KG1 (cell line): ENCODE results near the gene VLDLR.

Experiments
- DNase-seq: peaks from one replicate; lab custom pipeline; 2025; lab: John Stamatoyannopoulos, UW

Gene VLDLR

DNA sequence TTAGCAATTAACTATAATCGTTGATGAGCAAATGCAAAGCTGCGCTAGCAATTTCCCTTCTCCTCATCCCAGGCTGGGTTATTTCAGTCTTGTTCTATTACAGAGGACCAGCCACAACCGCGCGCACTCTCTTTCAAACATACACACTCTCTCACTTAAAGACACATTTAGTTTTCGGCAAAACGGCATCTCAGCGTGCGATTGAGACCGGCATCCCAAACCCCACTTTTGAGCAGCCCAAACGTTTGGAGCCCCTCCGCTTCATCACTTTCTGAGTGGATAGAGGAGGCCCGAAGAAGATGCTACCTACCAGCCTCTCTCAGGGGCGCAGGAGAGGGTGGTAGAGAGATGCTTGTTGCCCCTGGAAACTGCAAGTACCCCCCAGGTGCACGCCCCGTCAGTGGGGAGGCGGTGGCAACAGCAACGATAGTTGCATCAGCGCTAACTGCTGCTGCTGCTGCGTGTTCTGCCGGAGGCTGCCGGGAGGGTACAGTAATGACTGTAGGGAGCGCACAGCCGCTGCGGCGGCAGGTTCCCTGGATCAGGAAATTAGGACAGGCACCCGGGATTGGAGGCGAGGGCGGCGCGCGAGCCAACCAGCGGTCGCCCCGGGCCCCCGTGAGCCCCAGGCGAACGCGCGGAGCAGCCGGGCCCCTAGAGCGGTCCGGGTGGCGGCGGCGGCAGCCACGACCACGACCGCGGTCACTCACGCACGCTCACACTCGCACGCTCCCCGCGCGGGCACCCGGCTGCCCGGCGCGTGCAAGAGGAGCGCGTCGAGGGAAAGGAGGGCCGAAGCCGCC is 467 bp upstream of the VLDLR start:
- DNase-seq = no peak

- DNase-seq = no peak
Measured at GRCh38 chr9:2622461-2623287, 1.1 kb downstream of the VLDLR start.

- no peak for DNase-seq
Measured at GRCh38 chr9:2623288-2624050, 1.9 kb downstream of the VLDLR start.

DNA sequence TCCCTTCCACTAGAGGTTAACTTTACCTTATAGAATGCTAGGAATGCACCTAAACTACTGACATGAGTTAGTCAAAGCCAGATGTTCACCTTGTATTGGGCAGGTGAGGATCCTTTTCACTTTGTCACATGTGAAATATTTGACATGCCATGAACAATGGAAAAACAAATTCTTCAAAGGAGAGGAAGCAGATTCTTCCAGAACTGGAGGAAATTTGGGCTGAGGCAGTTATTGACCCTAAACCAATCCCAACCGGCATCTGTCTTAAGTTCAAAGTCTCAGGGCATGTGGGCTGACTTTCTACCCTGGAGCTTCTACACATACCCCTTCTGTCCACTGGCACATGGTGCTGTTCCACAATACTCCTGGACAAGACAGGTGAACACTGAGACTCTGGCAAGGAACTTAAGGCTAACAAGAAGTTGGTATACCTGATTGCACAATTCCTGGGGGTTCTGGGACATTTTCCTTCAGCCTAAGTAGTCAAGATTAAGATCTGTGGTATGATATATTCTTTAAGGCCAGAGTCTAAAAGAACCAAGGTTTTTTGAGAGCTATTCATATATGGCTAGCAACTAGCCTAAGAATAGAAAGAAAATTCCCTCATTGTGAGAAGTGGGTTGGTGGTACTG is 2.6 kb downstream of the VLDLR start:
- no peak for DNase-seq

GRCh38 chr9:2625427-2625826 is 3.8 kb downstream of the VLDLR start:
- no peak for DNase-seq

GRCh38 chr9:2628919-2629318 is 7.3 kb downstream of the VLDLR start:
- DNase-seq = no peak

- no peak for DNase-seq
Measured at GRCh38 chr9:2630158-2630557, 8.6 kb downstream of the VLDLR start.

DNA sequence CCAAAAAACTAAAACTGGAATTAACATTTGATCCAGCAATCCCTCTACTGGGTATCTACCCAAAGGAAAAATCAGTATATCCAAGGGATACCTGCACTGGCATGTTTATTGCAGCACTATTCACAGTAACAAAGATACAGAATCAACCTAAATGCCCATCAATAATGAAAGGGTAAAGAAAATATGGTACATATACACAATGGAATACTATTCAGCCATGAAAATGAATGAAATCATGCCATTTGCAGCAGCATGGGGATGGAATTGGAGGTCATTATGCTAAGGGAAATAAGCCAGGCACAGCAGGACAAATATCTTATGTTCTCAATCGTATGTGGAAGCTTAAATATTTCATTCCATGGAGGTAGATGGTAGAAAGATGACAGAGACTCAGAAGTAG is 9.7 kb downstream of the VLDLR start:
- DNase-seq = no peak

DNA sequence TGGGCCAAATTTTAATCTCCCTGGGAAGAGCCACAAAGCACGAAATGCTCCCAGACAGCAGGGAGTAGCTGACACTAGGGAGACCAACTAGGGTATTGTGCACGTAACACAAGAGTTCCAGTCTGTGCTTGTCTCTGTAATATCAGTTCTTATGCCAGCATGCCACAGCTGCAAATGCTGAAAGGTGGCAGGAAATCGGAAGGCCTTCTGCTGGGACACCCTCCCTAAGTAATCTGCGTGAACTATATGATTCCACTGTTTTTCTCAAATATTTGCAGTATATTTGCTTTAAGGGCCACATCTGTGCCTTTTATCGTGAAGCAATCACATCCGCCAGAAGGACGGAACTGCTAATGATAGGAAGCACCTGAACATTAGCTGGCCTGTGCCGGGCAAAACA is 12.6 kb downstream of the VLDLR start:
- DNase-seq = no peak

GRCh38 chr9:2634818-2635217 is 13.2 kb downstream of the VLDLR start:
- DNase-seq = no peak

DNA sequence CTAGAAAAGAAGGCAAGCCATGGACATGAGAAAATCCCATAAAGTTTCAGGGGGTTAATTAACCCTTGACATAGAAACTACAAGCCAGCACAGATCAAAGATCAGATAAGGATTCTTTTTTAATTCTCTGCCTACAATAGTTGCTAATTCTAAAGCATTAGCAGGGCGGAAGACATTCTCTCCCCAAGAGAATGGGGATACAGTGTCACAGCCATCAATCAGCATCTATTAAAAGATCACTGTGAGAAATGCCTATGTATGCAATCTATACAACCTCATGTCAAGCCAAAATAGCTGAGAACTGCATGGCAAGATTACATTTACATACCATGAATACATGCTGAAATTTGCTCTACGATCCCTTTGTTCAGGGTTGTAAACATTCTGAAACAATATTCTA is 14.3 kb downstream of the VLDLR start:
- no peak for DNase-seq

DNA sequence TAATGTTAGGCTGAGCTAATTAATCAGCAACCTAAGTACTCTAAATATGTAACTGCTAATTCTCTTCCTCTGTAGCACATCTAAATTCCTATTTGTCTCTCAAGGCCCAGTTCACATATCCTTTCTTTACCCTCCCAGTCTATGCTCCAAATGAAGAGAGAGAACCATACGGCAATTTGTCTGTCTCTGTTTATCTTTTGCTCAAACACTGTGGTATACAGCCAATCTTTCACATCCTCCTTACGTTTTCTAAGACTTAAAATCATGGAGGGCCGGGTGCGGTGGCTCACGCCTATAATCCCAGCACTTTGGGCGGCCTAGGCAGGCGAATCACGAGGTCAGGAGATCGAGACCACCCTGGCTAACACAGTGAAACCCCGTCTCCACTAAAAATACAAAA is 15.8 kb downstream of the VLDLR start:
- DNase-seq = no peak

DNA sequence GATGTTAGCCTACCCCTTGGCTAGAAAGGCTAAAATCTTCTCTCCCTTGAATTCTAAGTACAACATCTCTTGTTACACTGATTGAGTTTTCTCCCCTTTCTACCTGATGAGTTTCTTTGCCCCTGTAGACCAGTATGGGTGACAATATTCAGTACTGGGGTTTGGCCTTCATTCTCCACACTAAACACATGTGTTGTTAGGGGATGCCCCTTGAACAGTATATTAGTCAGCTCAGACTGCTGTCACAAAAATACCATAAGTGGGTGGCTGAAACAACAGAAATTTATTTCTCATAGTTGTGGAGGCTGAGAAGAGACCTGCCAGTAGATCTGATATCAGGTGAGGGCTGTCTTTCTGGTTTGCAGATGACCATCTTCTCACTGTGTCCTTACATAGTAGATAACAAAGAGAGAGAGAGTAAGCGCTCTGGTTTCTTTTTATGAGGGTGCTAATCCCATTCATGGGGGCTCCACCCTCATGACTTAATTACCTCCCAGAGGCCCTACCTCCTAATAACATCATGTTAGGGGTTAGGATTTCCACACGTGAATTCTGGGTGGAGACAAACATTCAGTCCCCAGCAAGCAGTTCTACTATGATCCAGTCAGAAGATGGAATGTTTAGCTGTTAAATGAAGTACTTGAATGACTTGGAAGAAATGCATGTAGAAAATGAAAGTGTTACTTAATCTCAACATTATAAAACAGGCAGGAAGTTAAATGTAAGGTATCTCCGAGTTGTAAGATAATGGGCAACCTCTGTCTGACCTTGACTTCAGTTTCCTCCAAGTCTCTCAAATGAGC is 17.5 kb downstream of the VLDLR start:
- no peak for DNase-seq

GRCh38 chr9:2639786-2640185 is 18.2 kb downstream of the VLDLR start:
- no peak for DNase-seq

DNA sequence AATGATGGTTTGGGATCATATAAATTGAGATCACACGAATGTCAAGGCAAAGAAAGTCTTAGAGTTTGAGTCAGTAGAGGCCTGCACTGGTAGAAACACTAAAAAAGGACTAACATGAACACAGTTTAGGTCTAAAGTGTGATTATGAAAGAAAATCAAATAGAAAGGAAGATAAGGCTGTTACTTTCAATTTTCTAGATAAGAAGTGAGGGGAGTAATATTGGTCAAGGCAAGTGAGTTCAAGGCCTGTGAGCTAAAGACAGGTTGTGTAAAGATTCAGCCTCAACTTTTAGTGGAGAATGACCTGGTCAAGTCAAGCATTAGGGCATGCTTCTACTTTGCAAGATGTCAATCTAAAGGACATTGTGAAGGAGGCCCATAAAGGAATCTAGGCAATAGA is 19.0 kb downstream of the VLDLR start:
- no peak for DNase-seq

DNA sequence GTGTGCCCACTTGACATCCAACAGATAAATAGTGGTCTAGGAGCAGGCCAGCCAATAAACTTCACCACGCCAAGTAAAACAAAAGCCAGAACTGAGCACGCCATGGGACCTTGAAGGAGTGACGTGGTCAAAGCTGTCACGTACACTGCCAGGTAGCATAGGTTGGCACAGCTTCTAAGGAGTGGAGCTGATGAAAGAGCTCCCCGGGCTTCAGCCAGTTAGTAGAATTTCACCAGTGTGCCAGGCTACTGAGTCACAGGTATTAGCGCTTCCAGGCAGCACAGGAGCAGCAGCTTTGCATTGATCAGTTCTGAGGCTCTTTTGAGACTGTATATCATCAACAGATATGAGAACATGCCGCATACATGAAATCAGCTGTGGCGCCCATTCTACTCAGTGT is 19.4 kb downstream of the VLDLR start:
- DNase-seq = no peak

DNA sequence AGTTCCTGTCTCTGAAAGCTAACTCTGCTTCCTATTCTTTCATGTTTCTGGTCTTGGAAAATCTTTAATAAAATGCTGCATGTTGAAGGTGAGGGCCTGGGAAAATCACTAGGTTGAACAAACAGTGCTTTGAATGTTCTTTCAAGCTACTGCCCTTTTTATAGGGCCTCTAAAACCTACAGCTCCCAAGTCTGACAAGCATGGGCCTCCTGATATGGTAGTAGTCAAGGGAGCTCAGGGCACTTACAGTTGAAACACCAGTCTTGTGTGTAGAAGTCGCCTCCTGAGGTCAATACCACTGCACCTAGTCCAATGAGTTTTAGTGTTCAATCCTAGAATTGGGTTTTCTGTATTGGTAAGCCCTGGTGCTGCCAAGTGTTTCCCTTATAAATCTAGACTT is 20.5 kb downstream of the VLDLR start:
- no peak for DNase-seq

DNA sequence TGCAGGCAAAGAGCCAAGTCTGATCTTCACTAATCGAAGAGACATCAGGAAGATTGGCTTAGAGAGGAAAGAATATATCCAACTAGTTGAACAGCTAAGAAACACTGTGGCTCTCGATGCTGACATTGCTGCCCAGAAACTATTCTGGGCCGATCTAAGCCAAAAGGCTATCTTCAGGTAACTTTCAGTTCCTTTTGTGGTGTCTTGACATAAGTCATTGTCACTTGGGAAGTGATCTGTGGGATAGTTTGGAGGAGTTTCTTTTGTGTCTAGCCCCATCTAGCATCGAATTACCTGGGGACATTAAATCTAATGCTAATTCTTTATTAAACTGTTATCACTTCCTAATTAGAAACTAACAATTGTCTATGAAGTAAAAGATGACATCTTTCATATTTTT is 24.0 kb downstream of the VLDLR start:
- DNase-seq = no peak

DNA sequence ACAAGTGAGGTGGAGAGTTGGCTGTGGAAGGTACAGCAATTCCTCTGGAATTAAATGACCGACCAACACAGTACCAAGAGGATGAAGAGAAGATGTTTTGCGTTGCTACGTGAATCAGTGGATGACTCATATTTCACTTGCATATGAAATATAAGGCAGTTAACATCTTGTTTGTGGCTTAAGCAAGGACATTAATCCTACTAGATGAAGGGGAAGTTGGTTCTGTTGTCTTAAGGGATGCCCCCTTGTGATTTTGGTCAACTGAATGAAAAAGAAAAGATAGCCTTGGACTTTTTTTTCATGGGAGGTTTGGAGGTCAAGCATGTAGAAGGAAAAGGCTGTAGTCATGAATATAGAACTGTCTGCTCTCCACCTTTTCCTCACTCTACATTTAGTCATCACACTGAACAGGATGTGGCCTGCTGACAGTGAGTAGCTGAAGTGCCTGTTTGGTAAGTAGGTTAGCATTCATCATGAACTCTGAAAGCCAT is 33.9 kb downstream of the VLDLR start:
- peak; percentile 23 for DNase-seq

DNA sequence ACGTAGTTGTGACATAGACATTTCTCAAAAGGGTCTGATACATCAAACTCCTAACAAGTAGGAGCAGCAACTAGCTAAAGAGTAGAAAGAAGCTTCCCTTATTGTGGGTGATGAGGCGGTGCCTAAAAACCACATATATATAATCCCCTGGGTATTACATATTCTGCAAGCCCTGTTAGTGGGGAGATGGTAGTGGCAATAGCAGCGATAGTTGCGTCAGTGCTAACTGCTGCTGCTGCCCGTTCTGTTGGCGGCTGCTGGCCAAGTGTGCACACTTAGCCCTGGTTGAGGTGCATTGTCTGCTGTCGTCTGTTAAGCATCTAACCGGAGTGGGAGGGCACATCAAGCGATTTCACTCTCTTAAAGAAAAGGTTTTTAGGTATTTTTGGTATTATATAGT is 35.8 kb downstream of the VLDLR start:
- no peak for DNase-seq

DNA sequence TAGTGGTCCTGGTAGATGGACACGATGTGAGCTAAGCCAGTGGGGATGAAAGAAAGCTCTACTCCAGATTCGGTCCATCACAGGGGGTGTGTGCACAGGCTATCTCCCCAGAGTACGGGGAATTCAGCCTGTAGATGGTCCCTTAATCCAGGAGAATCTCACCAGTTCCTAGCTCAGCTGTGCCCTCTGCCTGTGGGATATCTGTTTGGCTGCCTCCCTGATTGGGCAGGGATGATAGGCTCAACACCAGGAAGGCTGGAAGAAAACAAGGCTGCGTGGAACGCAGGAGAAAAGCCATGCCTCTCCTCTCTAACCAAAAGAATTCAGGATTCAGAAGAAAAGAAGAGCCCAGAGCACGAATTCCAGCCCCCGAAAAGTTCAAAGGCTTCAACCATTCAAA is 40.9 kb downstream of the VLDLR start:
- DNase-seq = no peak
